SK-N-SH (cell line): Measurements from ENCODE around the gene CENPT. TPM values are rescaled to one million over a fixed set of nuclear protein-coding genes. Genes with fewer than 3 reads are reported as not detected.
A peak's percentile ranks its signal among the peaks of the same experiment; 100 is the strongest.

Experiments used
- CTCF ChIA-PET: fragments of 300-600, 350-600 bp; formaldehyde crosslinking; extraction: SDS; loops from one replicate; lab custom pipeline; 2021; lab: Yijun Ruan, JAX
- POLR2A ChIA-PET: fragments of 350-600 bp; sonication (Branson Sonifier 250); formaldehyde crosslinking; extraction: SDS; loops from one replicate; lab custom pipeline; 2020; ENCODE audit warnings: antibody characterized with exemption, inconsistent platforms; lab: Yijun Ruan, JAX
- DNase-seq: peaks from one replicate; pipeline ENCODE4 v3.0.0; 2012
- H2AFZ ChIP-seq: fragments of 200-600 bp; sonication (generic); 2 replicates; pipeline ENCODE4 v1.8.1; 2016; ENCODE audit warnings: antibody characterized with exemption, mild to moderate bottlenecking, low read depth
- H3F3A ChIP-seq: fragments of 200-600 bp; sonication (generic); replicated peaks from 2 replicates; pipeline ENCODE3; 2016; ENCODE audit warnings: antibody characterized with exemption, mild to moderate bottlenecking; ENCODE audit not compliant: insufficient read depth
- H3K27ac ChIP-seq, 2 experiments: fragments of 200-500 bp in 1 of 2; fragments of 200-600 bp in 1 of 2; sonication (Bioruptor generic) in 1 of 2; sonication (generic), shearing (Covaris generic) in 1 of 2; 2 replicates each; pipeline versions ENCODE4 v1.5.1 to v1.6.1; 2014 to 2016; ENCODE audit warnings: low read depth in 2 of 2, inconsistent platforms in 1 of 2, low read length in 1 of 2, mild to moderate bottlenecking in 1 of 2, mixed read lengths in 1 of 2
- H3K27me3 ChIP-seq: fragments of 200-600 bp; sonication (generic), shearing (Covaris generic); 2 replicates; pipeline ENCODE4 v1.6.1; 2016; ENCODE audit warnings: mixed run types; ENCODE audit not compliant: insufficient read depth
- H3K36me3 ChIP-seq, 2 experiments: fragments of 200-500 bp in 1 of 2; fragments of 200-600 bp in 1 of 2; sonication (Bioruptor generic) in 1 of 2; sonication (generic) in 1 of 2; replicated peaks in 1 of 2; 2 replicates each; pipeline versions ENCODE3 to v1.5.1; 2014 to 2016; ENCODE audit warnings: low read length in 1 of 2, mild to moderate bottlenecking in 1 of 2; ENCODE audit not compliant: insufficient read depth in 2 of 2, control insufficient read depth in 1 of 2
- H3K4me1 ChIP-seq, 2 experiments: fragments of 200-500 bp in 1 of 2; fragments of 200-600 bp in 1 of 2; sonication (Bioruptor generic) in 1 of 2; sonication (generic), shearing (Covaris generic) in 1 of 2; 2 replicates each; pipeline versions ENCODE4 v1.5.1 to v1.6.1; 2014 to 2016; ENCODE audit warnings: low read depth in 1 of 2, low read length in 1 of 2, mixed run types in 1 of 2; ENCODE audit not compliant: insufficient read depth in 2 of 2, control insufficient read depth in 1 of 2
- H3K4me2 ChIP-seq: fragments of 200-600 bp; sonication (generic), shearing (Covaris generic); 2 replicates; pipeline ENCODE4 v1.6.1; 2017; ENCODE audit warnings: mixed run types
- H3K4me3 ChIP-seq, 2 experiments: fragments of 200-500 bp in 1 of 2; fragments of 200-600 bp in 1 of 2; sonication (Bioruptor generic) in 1 of 2; sonication (generic), shearing (Covaris generic) in 1 of 2; 2 replicates each; pipeline versions ENCODE4 v1.5.1 to v1.8.1; 2014 to 2016; ENCODE audit warnings: low read depth in 2 of 2, inconsistent platforms in 1 of 2, low read length in 1 of 2, mild to moderate bottlenecking in 1 of 2, mixed read lengths in 1 of 2, moderate library complexity in 1 of 2
- H3K79me2 ChIP-seq: fragments of 200-600 bp; sonication (generic); 2 replicates; pipeline ENCODE4 v1.8.1; 2017; ENCODE audit warnings: mild to moderate bottlenecking; ENCODE audit not compliant: insufficient read depth
- H3K9ac ChIP-seq: fragments of 200-600 bp; sonication (generic); 2 replicates; pipeline ENCODE4 v1.6.1; 2017; ENCODE audit warnings: mixed run types
- H3K9me2 ChIP-seq: fragments of 200-600 bp; sonication (generic); 2 replicates; pipeline ENCODE4 v1.6.1; 2017; ENCODE audit warnings: mixed run types
- H3K9me3 ChIP-seq: fragments of 200-600 bp; sonication (generic); 2 replicates; pipeline ENCODE4 v1.6.1; 2017; ENCODE audit warnings: mixed run types, mild to moderate bottlenecking, moderate library complexity
- H4K20me1 ChIP-seq: fragments of 200-600 bp; sonication (generic); 2 replicates; pipeline ENCODE4 v1.6.1; 2017; ENCODE audit warnings: mild to moderate bottlenecking, mixed run types; ENCODE audit not compliant: insufficient read depth
- CTCF ChIP-seq: fragments of 200-600 bp; sonication (generic); IDR thresholded peaks from 2 replicates; pipeline ENCODE4 v1.6.1; 2017; ENCODE audit warnings: antibody characterized with exemption, mild to moderate bottlenecking, moderate library complexity
- ELF1 ChIP-seq: IDR thresholded peaks from 2 replicates; pipeline ENCODE4 v1.4.0; 2012
- EP300 ChIP-seq, 2 experiments: IDR thresholded peaks; 2 replicates each; pipeline versions ENCODE4 v1.4.0 to v1.6.1; 2012; ENCODE audit warnings: borderline replicate concordance in 1 of 2, low read depth in 1 of 2, low read length in 1 of 2
- FOSL2 ChIP-seq: IDR thresholded peaks from 2 replicates; pipeline ENCODE4 v1.4.0; 2012; ENCODE audit warnings: low read depth, mild to moderate bottlenecking, moderate library complexity, borderline replicate concordance
- FOXJ3 ChIP-seq: sonication (generic); formaldehyde crosslinking; IDR thresholded peaks from 2 replicates; pipeline ENCODE4 v1.5.1; 2020; ENCODE audit warnings: mild to moderate bottlenecking, missing genetic modification reagents
- FOXM1 ChIP-seq: IDR thresholded peaks from 2 replicates; pipeline ENCODE4 v1.4.0; 2012; ENCODE audit warnings: low read depth, mild to moderate bottlenecking
- GATA2 ChIP-seq: sonication (generic); formaldehyde crosslinking; IDR thresholded peaks from 2 replicates; pipeline ENCODE4 v1.5.0; 2020; ENCODE audit warnings: mild to moderate bottlenecking, missing genetic modification reagents
- IRF3 ChIP-seq: fragments of 150-350 bp; IDR thresholded peaks from 2 replicates; pipeline ENCODE4 v1.6.1; 2016; ENCODE audit warnings: mild to moderate bottlenecking, low read depth, low read length
- JUND ChIP-seq: IDR thresholded peaks from 2 replicates; pipeline ENCODE4 v1.4.0; 2012
- MEF2A ChIP-seq: IDR thresholded peaks from 2 replicates; pipeline ENCODE4 v1.4.0; 2012; ENCODE audit warnings: low read depth, borderline replicate concordance
- MXI1 ChIP-seq: IDR thresholded peaks from 2 replicates; pipeline ENCODE4 v1.6.1; 2012; ENCODE audit warnings: mild to moderate bottlenecking, low read depth, low read length, improper control_type of control experiment
- NFIC ChIP-seq: IDR thresholded peaks from 2 replicates; pipeline ENCODE4 v1.4.0; 2012; ENCODE audit warnings: borderline replicate concordance
- NRF1 ChIP-seq: IDR thresholded peaks from 2 replicates; pipeline ENCODE4 v1.6.1; 2012; ENCODE audit warnings: low read depth, mild to moderate bottlenecking, low read length
- POLR2AphosphoS5 ChIP-seq: IDR thresholded peaks from 2 replicates; pipeline ENCODE4 v1.6.1; 2012; ENCODE audit warnings: low read depth, low read length
- RAD21 ChIP-seq: IDR thresholded peaks from 2 replicates; pipeline ENCODE4 v1.6.1; 2012; ENCODE audit warnings: mild to moderate bottlenecking, low read length
- RCOR1 ChIP-seq: fragments of 150-350 bp; IDR thresholded peaks from 2 replicates; pipeline ENCODE4 v1.6.1; 2017; ENCODE audit warnings: antibody characterized with exemption, low read length
- SIN3A ChIP-seq: IDR thresholded peaks from 2 replicates; pipeline ENCODE4 v1.6.1; 2012; ENCODE audit warnings: low read depth, mild to moderate bottlenecking, low read length, moderate library complexity, borderline replicate concordance
- TAF1 ChIP-seq: IDR thresholded peaks from 2 replicates; pipeline ENCODE4 v1.6.1; 2012; ENCODE audit warnings: low read depth, mild to moderate bottlenecking, low read length, moderate library complexity, borderline replicate concordance
- TCF12 ChIP-seq: IDR thresholded peaks from 2 replicates; pipeline ENCODE4 v1.4.0; 2012
- TEAD4 ChIP-seq: IDR thresholded peaks from 2 replicates; pipeline ENCODE4 v1.4.0; 2012; ENCODE audit warnings: mild to moderate bottlenecking, borderline replicate concordance; ENCODE audit not compliant: insufficient read depth
- USF1 ChIP-seq: IDR thresholded peaks from 2 replicates; pipeline ENCODE4 v1.4.0; 2012; ENCODE audit warnings: low read depth, borderline replicate concordance
- YY1 ChIP-seq: IDR thresholded peaks from 2 replicates; pipeline ENCODE4 v1.4.0; 2012; ENCODE audit warnings: low read depth, mild to moderate bottlenecking
- WGBS: methylation state at CpG from one replicate; pipeline ENCODE4 v1.1.6; 2017; ENCODE audit warnings: low lambda C conversion rate; 5-methylcytosine and 5-hydroxymethylcytosine counted together
- polyA plus RNA-seq, 3 experiments: library from polyadenylated mRNA; depleted of rRNA; stranded (reverse); fragments of >200 nt; gene quantifications; 2 replicates each; pipeline ENCODE4 v1.2.3, GENCODE V29; 2012
- TF ChIP-seq, protein P1 (sequence below): IDR thresholded peaks from 2 replicates; pipeline ENCODE4; 2012
- TF ChIP-seq, protein P2 (sequence below): fragments of 150-350 bp; IDR thresholded peaks from 2 replicates; pipeline ENCODE4 v1.6.1; 2017; ENCODE audit warnings: antibody characterized with exemption, low read length, low read depth, borderline replicate concordance
- TF ChIP-seq, protein P3 (sequence below): IDR thresholded peaks from 2 replicates; pipeline ENCODE4 v1.4.0; 2012; ENCODE audit warnings: low read depth, borderline replicate concordance

The CENPT gene
- polyA plus RNA-seq, 1 of the 3 experiments (the other 2 are of a cell fraction) = 48.6 TPM

DNA sequence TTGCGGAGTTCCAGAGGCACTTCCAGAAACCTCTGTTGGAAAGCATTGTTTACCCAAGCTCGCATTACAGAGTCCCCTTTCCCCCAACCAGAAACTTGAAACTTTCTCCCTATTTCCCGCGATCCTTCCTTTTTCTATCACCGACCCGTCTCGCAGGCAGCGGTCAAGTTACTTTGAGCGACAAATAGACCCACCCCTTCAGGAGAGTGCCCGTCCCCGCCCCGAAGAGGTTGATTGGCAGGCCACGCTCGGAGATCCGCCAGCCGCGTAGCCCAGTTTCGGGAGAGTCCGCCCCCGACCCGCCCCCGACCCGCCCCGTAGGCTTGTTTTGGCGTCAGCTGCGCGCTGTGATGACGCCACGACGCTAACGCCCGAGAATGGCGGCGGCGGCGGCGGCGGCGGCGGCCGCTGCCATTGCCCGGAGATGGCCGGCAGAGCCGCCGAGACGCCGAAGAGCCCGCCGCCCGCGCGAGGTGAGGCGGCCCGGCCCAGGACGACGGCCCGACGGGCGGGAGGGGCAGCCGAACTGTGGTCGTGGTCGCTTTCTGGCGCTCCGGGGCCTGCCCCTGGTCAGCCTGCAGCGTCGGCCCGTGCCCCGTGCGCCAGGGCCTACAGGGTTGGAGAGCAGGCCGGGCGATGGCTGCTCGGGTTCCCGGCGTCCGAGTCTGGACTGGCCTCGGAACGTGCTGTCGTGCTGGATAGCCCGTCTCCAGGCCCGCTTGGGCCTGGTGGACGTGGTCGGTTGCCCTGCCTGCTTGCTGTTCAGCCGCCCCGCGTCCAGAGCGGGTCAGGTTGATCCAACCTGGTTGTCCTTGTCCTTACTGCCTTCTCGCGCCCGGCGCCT is 45.6 kb upstream of the CENPT start, which contains the start of gene PSKH1:
TSS of gene PSKH1 (plus strand) at position 356 of the 844 bp plus-strand sequence. CDS start 15,496 bp downstream, outside the sequence.
- Histone ChIP-seq H3K9me2 (no peaks in the 10 kb centered on the region), H3F3A (no peaks in the 10 kb centered on the region), H4K20me1 (peaks cover 5% of the 10 kb centered on the region; the same call in 1 of the 2 replicates), H3K79me2 (peaks cover 49% of the 10 kb centered on the region), H3K9me3 (no peaks in the 10 kb centered on the region), H3K36me3 (no peaks in the 10 kb centered on the region), H3K9ac (peak within 1 kb of the TSS; percentile 99), H3K4me2 (peak within 1 kb of the TSS; percentile 93), H3K27ac (peak within 1 kb of the TSS; percentile 68 to 69), H3K4me3 (peak within 1 kb of the TSS; percentile 80 to 97), H3K27me3 (no peaks in the 10 kb centered on the region), H2AFZ (peak within 1 kb of the TSS; percentile 82), H3K4me1 (peaks cover 10 to 11% of the 10 kb centered on the region in 2 experiments; a peak in 2 of 4 replicates)
- ChIA-PET CTCF (interaction anchor here (0.9 to 22.4 kb wide), 10 partner anchors 9 to 148 kb away, joined by 3 to 564 read pairs (median 4); partner anchors contain the start of genes CTRL, LCAT, NRN1L and NUTF2), POLR2A (interaction anchor here (1.0 kb wide), 1 partner anchor 11 kb away, joined by 3 read pairs; no protein-coding TSS in a partner anchor)
- DNase-seq = peak; percentile 100
- WGBS = 2% methylated on average over 21 of the region's 90 CpGs
- TF ChIP-seq SIN3A (peak; percentile 8; the same call in 1 of the 2 replicates), YY1 (peak; percentile 90), USF1 (no peak), NFIC (no peak), EP300 (IDR thresholded peaks at IDR 0.05; ENCODE audit: borderline replicate concordance in 1 of 2, low read depth in 1 of 2, low read length in 1 of 2) (peak in 1 of 2 experiments; percentile 53; a peak in 1 of 4 replicates), TEAD4 (no peak), NRF1 (no peak), TCF12 (no peak), MEF2A (no peak), TAF1 (peak; percentile 67), ELF1 (no peak), POLR2AphosphoS5 (peak; percentile 62), MXI1 (peak; percentile 55; the same call in 1 of the 2 replicates), FOXJ3 (CRISPR knock-in tag) (no peak), FOSL2 (no peak), GATA2 (no peak), FOXM1 (no peak), RAD21 (no peak), RCOR1 (no peak), JUND (no peak), IRF3 (no peak), CTCF (no peak)
- TF ChIP-seq, protein P1, sequence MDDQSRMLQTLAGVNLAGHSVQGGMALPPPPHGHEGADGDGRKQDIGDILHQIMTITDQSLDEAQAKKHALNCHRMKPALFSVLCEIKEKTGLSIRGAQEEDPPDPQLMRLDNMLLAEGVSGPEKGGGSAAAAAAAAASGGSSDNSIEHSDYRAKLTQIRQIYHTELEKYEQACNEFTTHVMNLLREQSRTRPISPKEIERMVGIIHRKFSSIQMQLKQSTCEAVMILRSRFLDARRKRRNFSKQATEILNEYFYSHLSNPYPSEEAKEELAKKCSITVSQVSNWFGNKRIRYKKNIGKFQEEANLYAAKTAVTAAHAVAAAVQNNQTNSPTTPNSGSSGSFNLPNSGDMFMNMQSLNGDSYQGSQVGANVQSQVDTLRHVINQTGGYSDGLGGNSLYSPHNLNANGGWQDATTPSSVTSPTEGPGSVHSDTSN = peak; percentile 99
- TF ChIP-seq, protein P2, sequence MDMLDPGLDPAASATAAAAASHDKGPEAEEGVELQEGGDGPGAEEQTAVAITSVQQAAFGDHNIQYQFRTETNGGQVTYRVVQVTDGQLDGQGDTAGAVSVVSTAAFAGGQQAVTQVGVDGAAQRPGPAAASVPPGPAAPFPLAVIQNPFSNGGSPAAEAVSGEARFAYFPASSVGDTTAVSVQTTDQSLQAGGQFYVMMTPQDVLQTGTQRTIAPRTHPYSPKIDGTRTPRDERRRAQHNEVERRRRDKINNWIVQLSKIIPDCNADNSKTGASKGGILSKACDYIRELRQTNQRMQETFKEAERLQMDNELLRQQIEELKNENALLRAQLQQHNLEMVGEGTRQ = no peak
- TF ChIP-seq, protein P3, sequence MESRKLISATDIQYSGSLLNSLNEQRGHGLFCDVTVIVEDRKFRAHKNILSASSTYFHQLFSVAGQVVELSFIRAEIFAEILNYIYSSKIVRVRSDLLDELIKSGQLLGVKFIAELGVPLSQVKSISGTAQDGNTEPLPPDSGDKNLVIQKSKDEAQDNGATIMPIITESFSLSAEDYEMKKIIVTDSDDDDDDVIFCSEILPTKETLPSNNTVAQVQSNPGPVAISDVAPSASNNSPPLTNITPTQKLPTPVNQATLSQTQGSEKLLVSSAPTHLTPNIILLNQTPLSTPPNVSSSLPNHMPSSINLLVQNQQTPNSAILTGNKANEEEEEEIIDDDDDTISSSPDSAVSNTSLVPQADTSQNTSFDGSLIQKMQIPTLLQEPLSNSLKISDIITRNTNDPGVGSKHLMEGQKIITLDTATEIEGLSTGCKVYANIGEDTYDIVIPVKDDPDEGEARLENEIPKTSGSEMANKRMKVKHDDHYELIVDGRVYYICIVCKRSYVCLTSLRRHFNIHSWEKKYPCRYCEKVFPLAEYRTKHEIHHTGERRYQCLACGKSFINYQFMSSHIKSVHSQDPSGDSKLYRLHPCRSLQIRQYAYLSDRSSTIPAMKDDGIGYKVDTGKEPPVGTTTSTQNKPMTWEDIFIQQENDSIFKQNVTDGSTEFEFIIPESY = peak; percentile 72; the same call in 1 of the 2 replicates
